Activated CD4-positive, CD25-positive, alpha-beta regulatory T cell (primary cell): ENCODE measurements around the gene DMBT1.

ENCODE experiments used
- DNase-seq, 4 experiments: peaks; one replicate each; lab custom pipeline; 2025; lab: John Stamatoyannopoulos, UW

The DMBT1 gene

GRCh38 chr10:122548407-122549085, 12.0 kb upstream of the DMBT1 start:
- DNase-seq, result no peak

GRCh38 chr10:122549636-122550035, 10.9 kb upstream of the DMBT1 start:
- no peak for DNase-seq

- no peak for DNase-seq
These were observed 10.1 kb upstream of the DMBT1 start for GRCh38 chr10:122550427-122550826.

- DNase-seq, result no peak
These were observed 9.6 kb upstream of the DMBT1 start for GRCh38 chr10:122550983-122551382.

GRCh38 chr10:122551450-122551849, 9.1 kb upstream of the DMBT1 start:
- DNase-seq, result no peak

GRCh38 chr10:122553341-122553740, 7.2 kb upstream of the DMBT1 start:
- DNase-seq, result no peak

- DNase-seq, result no peak
These were observed 6.2 kb upstream of the DMBT1 start for GRCh38 chr10:122554131-122555036.

GRCh38 chr10:122555442-122555841, 5.1 kb upstream of the DMBT1 start:
- DNase-seq, result no peak

- DNase-seq, result no peak
These were observed 3.0 kb upstream of the DMBT1 start for GRCh38 chr10:122557516-122557915.

- no peak for DNase-seq
These were observed 2.1 kb upstream of the DMBT1 start for GRCh38 chr10:122558452-122558851.

- no peak for DNase-seq
These were observed 1.3 kb upstream of the DMBT1 start for GRCh38 chr10:122559228-122559627.

- no peak for DNase-seq
These were observed 658 bp downstream of the DMBT1 start for GRCh38 chr10:122561212-122561611.

GRCh38 chr10:122561792-122562191, 1.2 kb downstream of the DMBT1 start:
- no peak for DNase-seq

GRCh38 chr10:122564980-122565379, 4.4 kb downstream of the DMBT1 start:
- DNase-seq, result no peak

- peak; percentile 9 to 46 (median 25) for DNase-seq
These were observed 5.2 kb downstream of the DMBT1 start for GRCh38 chr10:122565766-122566206.

- DNase-seq, result no peak
These were observed 6.1 kb downstream of the DMBT1 start for GRCh38 chr10:122566632-122567031.

GRCh38 chr10:122567056-122567660, 6.6 kb downstream of the DMBT1 start:
- DNase-seq, result no peak

GRCh38 chr10:122568551-122568950, 8.0 kb downstream of the DMBT1 start:
- DNase-seq, result no peak

- DNase-seq, result no peak
These were observed 10.4 kb downstream of the DMBT1 start for GRCh38 chr10:122570920-122571319.

- no peak for DNase-seq
These were observed 11.3 kb downstream of the DMBT1 start for GRCh38 chr10:122571892-122572291.

- no peak for DNase-seq
These were observed 15.2 kb downstream of the DMBT1 start for GRCh38 chr10:122575776-122576175.

GRCh38 chr10:122576291-122576690, 15.7 kb downstream of the DMBT1 start:
- no peak for DNase-seq
